Stimulated activated naive B cell treated with anti-CD40 and anti-IgM and Interleukin-4, amounts not matched to agents 10 μg/mL and 1 μg/mL and 100 μg/mL, for 72 hours (primary cell): ENCODE data around the gene SEMA5B.

ENCODE experiments used
- ATAC-seq, 2 donors: fragments of 150-1000 bp; cut with Tn5 transposase; replicated peaks; 2 replicates each; pipeline ENCODE4 v1.10.0; 2021; ENCODE audit warnings: moderate library complexity in 1 of 2
- DNase-seq: peaks from one replicate; pipeline ENCODE4 v3.0.0; 2021
- H3K27ac Mint-ChIP-seq: one replicate; pipeline ENCODE4 v1.8.0; 2022; ENCODE audit warnings: mild to moderate bottlenecking, mixed read lengths
- H3K27me3 Mint-ChIP-seq, 2 donors: one replicate each; pipeline ENCODE4 v1.8.0; 2022; ENCODE audit warnings: mixed read lengths in 2 of 2
- H3K36me3 Mint-ChIP-seq, 2 donors: one replicate each; pipeline ENCODE4 v1.8.0; 2022; ENCODE audit warnings: mixed read lengths in 2 of 2, mild to moderate bottlenecking in 1 of 2
- H3K4me1 Mint-ChIP-seq, 2 donors: one replicate each; pipeline ENCODE4 v1.8.0; 2022; ENCODE audit warnings: mixed read lengths in 2 of 2, mild to moderate bottlenecking in 1 of 2
- H3K4me3 Mint-ChIP-seq, 2 donors: one replicate each; pipeline ENCODE4 v1.8.0; 2022; ENCODE audit warnings: mild to moderate bottlenecking in 2 of 2, mixed read lengths in 2 of 2, moderate library complexity in 1 of 2
- H3K9me3 Mint-ChIP-seq, 2 donors: one replicate each; pipeline ENCODE4 v1.8.0; 2022; ENCODE audit warnings: mixed read lengths in 2 of 2, mild to moderate bottlenecking in 1 of 2

Gene SEMA5B

GRCh38 chr3:123066599-123066895 lies 39.0 kb upstream of the SEMA5B start:
- DNase-seq (no peak), ATAC-seq (no peak)
- H3K4me3 Mint-ChIP-seq: peak overlapping the region; percentile 83 to 89
- H3K36me3 Mint-ChIP-seq: peaks cover 2 to 6% of the 10 kb centered on the region in 2 donors
- H3K9me3 Mint-ChIP-seq: no peaks in the 10 kb centered on the region
- H3K4me1 Mint-ChIP-seq: peaks cover 10 to 21% of the 10 kb centered on the region in 2 donors
- peaks cover 7 to 8% of the 10 kb centered on the region in 2 donors for H3K27me3 Mint-ChIP-seq
- H3K27ac Mint-ChIP-seq: peak overlapping the region; percentile 10

GRCh38 chr3:123064914-123065313 lies 37.4 kb upstream of the SEMA5B start:
- DNase-seq (no peak), ATAC-seq (no peak)
- peaks cover 0 to 3% of the 10 kb centered on the region in 2 donors for H3K36me3 Mint-ChIP-seq
- H3K4me3 Mint-ChIP-seq: no peak overlapping the region
- H3K27ac Mint-ChIP-seq: no peak overlapping the region
- no peaks in the 10 kb centered on the region for H3K9me3 Mint-ChIP-seq
- peaks cover 7 to 8% of the 10 kb centered on the region in 2 donors for H3K27me3 Mint-ChIP-seq
- peaks cover 8 to 21% of the 10 kb centered on the region in 2 donors for H3K4me1 Mint-ChIP-seq

DNA sequence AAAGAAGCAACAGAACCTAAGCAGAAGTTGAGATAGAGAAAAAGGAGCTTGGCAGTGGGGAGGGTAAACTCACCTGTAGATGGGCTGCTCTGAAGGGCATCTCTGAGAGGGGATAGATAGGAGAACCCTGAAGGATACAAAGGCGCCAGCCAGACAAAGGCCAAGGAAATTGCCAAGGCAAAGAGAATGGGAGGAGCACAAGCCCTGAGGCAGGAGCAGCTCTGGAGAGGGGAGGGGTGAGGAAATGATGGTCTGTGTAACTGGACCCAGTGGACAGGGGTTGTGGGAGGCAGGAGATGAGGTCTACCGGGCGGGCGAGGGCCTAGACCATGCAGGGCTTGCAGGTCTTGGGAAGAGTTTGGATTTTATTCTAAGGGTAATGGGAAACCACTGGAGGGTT lies 36.9 kb upstream of the SEMA5B start:
- H3K4me3 Mint-ChIP-seq: no peak overlapping the region
- peaks cover 0 to 3% of the 10 kb centered on the region in 2 donors for H3K36me3 Mint-ChIP-seq
- no peak overlapping the region for H3K27ac Mint-ChIP-seq
- ATAC-seq (no peak), DNase-seq (no peak)
- H3K9me3 Mint-ChIP-seq: no peaks in the 10 kb centered on the region
- H3K4me1 Mint-ChIP-seq: peaks cover 8 to 21% of the 10 kb centered on the region in 2 donors
- H3K27me3 Mint-ChIP-seq: peaks cover 7 to 8% of the 10 kb centered on the region in 2 donors

DNA sequence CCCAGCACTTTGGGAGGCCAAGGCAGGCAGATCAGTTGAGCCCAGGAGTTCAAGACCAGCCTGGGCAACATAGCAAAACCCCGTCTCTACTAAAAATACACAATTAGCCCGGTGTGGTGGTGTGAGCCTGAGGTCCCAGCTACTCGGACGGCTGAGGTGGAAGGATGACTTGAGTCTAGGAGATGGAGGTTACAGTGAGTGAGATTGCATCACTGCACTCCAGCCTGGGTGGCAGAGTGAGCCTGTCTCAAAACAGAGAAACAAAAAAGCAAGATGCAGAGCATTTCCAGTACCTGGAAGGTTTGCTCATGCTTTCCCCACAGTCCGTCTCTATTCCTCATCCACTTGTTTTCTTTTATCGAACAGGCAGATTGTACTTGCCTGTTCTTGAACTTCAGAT lies 35.5 kb upstream of the SEMA5B start:
- no peak for DNase-seq

GRCh38 chr3:123061856-123062255 lies 34.3 kb upstream of the SEMA5B start:
- no peaks in the 10 kb centered on the region for H3K36me3 Mint-ChIP-seq
- DNase-seq: no peak

More for the DNA sequence above, 35.5 kb upstream of the SEMA5B start:
- ATAC-seq: no peak
- Mint-ChIP-seq H3K27ac (no peak overlapping the region), H3K9me3 (no peaks in the 10 kb centered on the region), H3K4me1 (peaks cover 5 to 11% of the 10 kb centered on the region in 2 donors), H3K4me3 (no peak overlapping the region), H3K36me3 (peaks cover 0 to 3% of the 10 kb centered on the region in 2 donors), H3K27me3 (peaks cover 7 to 8% of the 10 kb centered on the region in 2 donors)

GRCh38 chr3:123060054-123060453 lies 32.5 kb upstream of the SEMA5B start:
- Mint-ChIP-seq H3K27me3 (peaks cover 0 to 7% of the 10 kb centered on the region in 2 donors), H3K4me1 (no peaks in the 10 kb centered on the region), H3K9me3 (no peaks in the 10 kb centered on the region), H3K27ac (no peak overlapping the region), H3K4me3 (no peak overlapping the region), H3K36me3 (no peaks in the 10 kb centered on the region)
- DNase-seq (no peak), ATAC-seq (no peak)

More at GRCh38 chr3:123061856-123062255, 34.3 kb upstream of the SEMA5B start:
- H3K27me3 Mint-ChIP-seq: peaks cover 4 to 7% of the 10 kb centered on the region in 2 donors
- no peak for ATAC-seq
- H3K27ac Mint-ChIP-seq: no peak overlapping the region
- no peaks in the 10 kb centered on the region for H3K9me3 Mint-ChIP-seq
- H3K4me3 Mint-ChIP-seq: no peak overlapping the region
- peaks cover 2 to 4% of the 10 kb centered on the region in 2 donors for H3K4me1 Mint-ChIP-seq

DNA sequence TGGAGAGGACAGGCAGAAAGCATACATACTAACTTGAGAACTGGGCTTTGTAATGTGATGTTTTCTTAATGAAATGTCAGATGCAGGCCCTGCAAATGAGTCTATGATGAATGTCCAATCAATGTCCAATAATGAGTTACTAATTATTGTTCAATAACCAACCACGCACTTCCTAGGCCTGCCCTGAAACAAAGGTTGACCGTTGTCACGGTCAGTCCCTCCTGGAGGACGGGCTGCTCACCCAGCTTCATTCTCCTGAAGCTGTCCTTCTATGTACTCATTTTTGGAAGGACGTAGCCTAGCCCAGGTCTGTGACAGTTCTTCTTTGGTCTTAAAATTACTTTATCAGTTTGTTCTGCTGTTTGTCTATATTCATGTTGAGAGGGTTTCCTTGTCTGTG lies 30.9 kb upstream of the SEMA5B start:
- DNase-seq (no peak), ATAC-seq (no peak)
- no peaks in the 10 kb centered on the region for H3K36me3 Mint-ChIP-seq
- no peaks in the 10 kb centered on the region for H3K27me3 Mint-ChIP-seq
- no peaks in the 10 kb centered on the region for H3K9me3 Mint-ChIP-seq
- no peak overlapping the region for H3K4me3 Mint-ChIP-seq
- no peak overlapping the region for H3K27ac Mint-ChIP-seq
- no peaks in the 10 kb centered on the region for H3K4me1 Mint-ChIP-seq

- no peaks in the 10 kb centered on the region for H3K4me1 Mint-ChIP-seq
- H3K9me3 Mint-ChIP-seq: no peaks in the 10 kb centered on the region
- no peak for ATAC-seq
Observed at GRCh38 chr3:123055352-123055751, 27.8 kb upstream of the SEMA5B start.

DNA sequence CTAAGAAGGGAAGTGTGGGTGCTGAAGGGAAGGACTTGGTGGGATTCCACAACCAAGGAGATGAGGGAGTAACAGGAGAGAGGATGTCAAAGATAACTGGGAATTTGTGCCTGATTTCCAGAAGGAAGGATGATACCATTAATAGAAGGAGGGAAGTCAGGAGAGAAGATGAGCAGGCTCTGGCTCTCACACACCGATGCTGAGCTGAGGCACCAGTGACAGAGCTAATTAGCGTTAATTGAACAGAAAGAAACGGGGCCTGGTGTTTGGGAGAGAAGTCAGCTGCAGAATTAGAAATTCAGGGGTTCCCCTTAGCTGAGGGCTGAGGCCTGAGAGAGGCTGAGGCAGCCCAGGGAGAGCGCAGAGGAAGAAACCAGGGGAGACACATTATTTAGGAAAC lies 27.4 kb upstream of the SEMA5B start:
- ATAC-seq: no peak
- Mint-ChIP-seq H3K9me3 (no peaks in the 10 kb centered on the region), H3K27ac (no peak overlapping the region), H3K4me1 (no peaks in the 10 kb centered on the region), H3K36me3 (no peaks in the 10 kb centered on the region), H3K27me3 (no peaks in the 10 kb centered on the region), H3K4me3 (no peak overlapping the region)
- DNase-seq: no peak

More at GRCh38 chr3:123055352-123055751, 27.8 kb upstream of the SEMA5B start:
- Mint-ChIP-seq H3K36me3 (no peaks in the 10 kb centered on the region), H3K4me3 (no peak overlapping the region), H3K27me3 (no peaks in the 10 kb centered on the region), H3K27ac (no peak overlapping the region)
- DNase-seq: no peak

DNA sequence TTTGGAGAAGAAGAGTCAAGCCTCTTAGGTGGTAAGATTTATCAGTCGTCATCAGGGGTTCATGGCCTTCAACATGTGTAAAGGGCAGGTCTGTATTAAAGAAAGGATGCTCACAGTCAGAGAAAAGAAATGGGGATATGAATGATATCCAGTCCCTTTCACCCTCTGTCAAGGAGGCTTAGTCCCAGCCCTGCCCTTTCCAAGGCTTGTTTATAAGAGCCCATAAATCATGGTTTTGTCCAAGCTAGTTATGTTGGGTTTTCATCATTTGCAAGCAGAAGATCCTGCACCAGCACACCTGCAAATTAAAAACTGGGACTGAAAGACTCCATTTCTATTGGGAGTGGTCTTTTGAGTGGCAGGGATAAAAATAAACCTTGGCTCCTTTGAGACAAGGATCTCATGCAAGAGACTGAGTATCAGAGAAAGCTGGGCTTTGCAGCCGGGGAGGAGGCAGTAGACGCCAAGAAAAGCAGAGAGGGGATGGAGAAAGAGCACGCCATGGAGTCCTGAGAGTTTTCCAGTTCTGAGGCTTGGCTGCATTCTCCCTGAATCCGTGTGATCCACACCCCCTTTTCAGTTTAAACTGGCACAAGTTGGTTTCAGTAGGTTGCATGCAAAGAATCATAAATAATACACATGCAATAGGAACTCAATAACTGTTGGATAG lies 26.7 kb upstream of the SEMA5B start:
- no peak for DNase-seq
- Mint-ChIP-seq H3K4me3 (no peak overlapping the region), H3K4me1 (no peaks in the 10 kb centered on the region), H3K9me3 (no peaks in the 10 kb centered on the region), H3K27ac (no peak overlapping the region), H3K36me3 (no peaks in the 10 kb centered on the region), H3K27me3 (no peaks in the 10 kb centered on the region)
- no peak for ATAC-seq

- no peaks in the 10 kb centered on the region for H3K4me1 Mint-ChIP-seq
- DNase-seq (no peak), ATAC-seq (no peak)
- no peaks in the 10 kb centered on the region for H3K9me3 Mint-ChIP-seq
- no peak overlapping the region for H3K27ac Mint-ChIP-seq
- no peaks in the 10 kb centered on the region for H3K27me3 Mint-ChIP-seq
- no peak overlapping the region for H3K4me3 Mint-ChIP-seq
- H3K36me3 Mint-ChIP-seq: no peaks in the 10 kb centered on the region
Observed at GRCh38 chr3:123053107-123053506, 25.5 kb upstream of the SEMA5B start.

GRCh38 chr3:123050666-123051065 lies 23.1 kb upstream of the SEMA5B start:
- Mint-ChIP-seq H3K4me3 (no peak overlapping the region), H3K36me3 (no peaks in the 10 kb centered on the region), H3K9me3 (no peaks in the 10 kb centered on the region), H3K4me1 (no peaks in the 10 kb centered on the region), H3K27me3 (no peaks in the 10 kb centered on the region), H3K27ac (no peak overlapping the region)
- DNase-seq (no peak), ATAC-seq (no peak)

DNA sequence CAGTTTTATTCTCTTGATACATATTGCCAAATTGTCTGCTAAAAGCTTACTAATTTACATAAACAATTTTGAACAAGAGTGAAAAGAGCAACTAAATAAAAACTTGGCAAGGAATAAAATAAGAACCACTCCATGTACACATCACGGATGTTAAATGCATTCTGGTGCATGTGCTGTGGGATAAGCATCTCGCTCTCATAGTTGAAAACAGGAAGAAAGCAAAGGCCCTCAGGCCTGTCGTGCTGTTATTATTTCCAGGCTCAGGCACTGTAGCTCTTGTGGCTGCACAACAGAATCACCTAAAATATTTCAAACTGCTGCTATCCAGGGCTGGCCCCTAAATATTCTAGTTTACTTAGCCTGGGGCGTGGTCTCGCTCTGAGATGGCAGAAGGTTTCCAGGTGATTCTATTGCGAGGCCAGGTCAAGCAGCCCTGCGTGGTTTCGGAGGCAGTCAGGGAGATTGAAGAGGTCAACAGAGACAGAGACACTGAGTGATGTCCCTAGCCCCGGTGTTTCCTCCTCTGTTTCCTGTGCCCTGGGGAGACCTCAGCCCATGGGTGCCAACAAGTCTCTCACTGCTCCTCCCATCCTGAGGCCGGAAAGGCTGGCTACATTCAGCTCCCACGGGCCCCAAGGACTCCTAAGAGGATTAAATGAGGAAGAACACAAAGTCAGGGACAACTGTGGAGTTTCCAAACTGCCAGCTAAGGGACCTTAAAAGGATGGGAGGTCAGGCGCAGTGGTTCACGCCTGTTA lies 21.1 kb upstream of the SEMA5B start:
- H3K4me3 Mint-ChIP-seq: no peak overlapping the region
- no peaks in the 10 kb centered on the region for H3K4me1 Mint-ChIP-seq
- H3K27me3 Mint-ChIP-seq: peaks cover 3 to 6% of the 10 kb centered on the region in 2 donors
- H3K9me3 Mint-ChIP-seq: no peaks in the 10 kb centered on the region
- DNase-seq (no peak), ATAC-seq (no peak)
- H3K27ac Mint-ChIP-seq: no peak overlapping the region
- no peaks in the 10 kb centered on the region for H3K36me3 Mint-ChIP-seq

DNA sequence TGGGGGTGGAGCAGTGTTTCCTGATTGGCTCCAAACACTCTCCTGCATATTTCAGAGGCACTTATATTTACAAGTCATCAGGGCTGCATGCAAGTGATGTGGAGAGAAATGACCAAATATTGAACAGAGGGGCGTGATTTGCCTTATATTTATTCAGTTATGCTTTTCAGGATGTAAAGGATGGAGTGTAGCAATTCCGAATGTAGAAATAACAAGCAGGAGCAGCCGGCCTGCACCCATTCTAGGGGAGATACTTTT lies 19.4 kb upstream of the SEMA5B start:
- H3K27me3 Mint-ChIP-seq: peaks cover 3 to 6% of the 10 kb centered on the region in 2 donors
- H3K27ac Mint-ChIP-seq: no peak overlapping the region
- H3K9me3 Mint-ChIP-seq: no peaks in the 10 kb centered on the region
- no peaks in the 10 kb centered on the region for H3K4me1 Mint-ChIP-seq
- ATAC-seq: no peak
- H3K4me3 Mint-ChIP-seq: no peak overlapping the region
- H3K36me3 Mint-ChIP-seq: no peaks in the 10 kb centered on the region
- no peak for DNase-seq

GRCh38 chr3:123046262-123047061 lies 18.9 kb upstream of the SEMA5B start:
- H3K4me1 Mint-ChIP-seq: no peaks in the 10 kb centered on the region
- H3K4me3 Mint-ChIP-seq: no peak overlapping the region
- peaks cover 3 to 6% of the 10 kb centered on the region in 2 donors for H3K27me3 Mint-ChIP-seq

More at GRCh38 chr3:123046262-123047061, 18.9 kb upstream of the SEMA5B start:
- ATAC-seq (no peak), DNase-seq (no peak)
- no peaks in the 10 kb centered on the region for H3K9me3 Mint-ChIP-seq
- no peak overlapping the region for H3K27ac Mint-ChIP-seq
- no peaks in the 10 kb centered on the region for H3K36me3 Mint-ChIP-seq
